BJ (cell line): Measurements from ENCODE around the gene BMP8B. TPM values are rescaled to one million over a fixed set of nuclear protein-coding genes. Genes with fewer than 3 reads are reported as not detected.

Source experiments
- CTCF ChIA-PET: fragments of 350-600 bp; formaldehyde crosslinking; extraction: SDS; loops from one replicate; lab custom pipeline; 2021; ENCODE audit warnings: antibody characterized with exemption, inconsistent platforms; lab: Yijun Ruan, JAX
- POLR2A ChIA-PET: fragments of 300-600 bp; sonication (Branson Sonifier 250); formaldehyde crosslinking; extraction: SDS; loops from one replicate; lab custom pipeline; 2021; ENCODE audit warnings: antibody characterized with exemption; lab: Charles Lee
- DNase-seq: peaks from one replicate; pipeline ENCODE4 v3.0.0-alpha.2; 2011; ENCODE audit warnings: low read depth
- H3K27me3 ChIP-seq: 2 replicates; pipeline ENCODE4 v1.6.0; 2011; ENCODE audit warnings: low read length; ENCODE audit not compliant: control insufficient read depth, insufficient read depth
- H3K36me3 ChIP-seq: 2 replicates; pipeline ENCODE4 v1.5.1; 2011; ENCODE audit warnings: low read length; ENCODE audit not compliant: control insufficient read depth, insufficient read depth
- H3K4me3 ChIP-seq: 2 replicates; pipeline ENCODE4 v1.5.1; 2011; ENCODE audit warnings: low read depth, mild to moderate bottlenecking, control low read depth, low read length
- CTCF ChIP-seq: IDR thresholded peaks from 2 replicates; pipeline ENCODE4 v1.5.1; 2011; ENCODE audit warnings: low read depth, mild to moderate bottlenecking, control low read depth, inconsistent platforms, low read length, moderate library complexity; ENCODE audit not compliant: insufficient read depth
- polyA plus RNA-seq: library from polyadenylated mRNA; depleted of rRNA; stranded (reverse); fragments of >200 nt; gene quantifications from 2 replicates; pipeline ENCODE4 v1.2.3, GENCODE V29; 2011

BMP8B gene
- polyA plus RNA-seq, 1 experiment, result 0.01 TPM

DNA sequence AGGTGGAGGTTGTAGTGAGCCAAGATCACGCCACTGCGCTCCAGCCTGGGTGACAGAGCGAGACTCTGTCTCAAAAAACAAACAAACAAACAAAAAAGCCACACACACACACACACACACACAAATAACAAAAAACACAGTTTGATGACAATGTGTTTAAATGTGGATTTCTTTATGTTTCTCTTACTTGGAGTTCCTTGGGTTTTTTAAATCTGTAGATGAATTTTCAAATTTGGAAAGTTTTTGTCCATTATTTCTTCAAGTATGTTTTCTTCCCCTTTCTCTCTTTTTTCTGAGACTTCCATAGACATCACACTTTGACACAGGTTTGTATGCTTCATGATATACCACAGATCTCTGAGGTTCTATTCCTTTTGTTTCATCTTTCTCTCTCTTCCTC, 62.1 kb downstream of the BMP8B start:
- peaks cover 25% of the 10 kb centered on the region for H3K27me3 ChIP-seq
- TF ChIP-seq CTCF, result no peak
- CTCF ChIA-PET, result interaction anchor here (0.7 to 1.3 kb wide), 3 partner anchors 10 to 893 kb away, joined by 3 read pairs; no protein-coding TSS in a partner anchor
- no peak overlapping the region for H3K4me3 ChIP-seq
- POLR2A ChIA-PET, result no interaction called here
- DNase-seq, result no peak
- no peaks in the 10 kb centered on the region for H3K36me3 ChIP-seq

- CTCF ChIA-PET, result interaction anchor here (1.6 kb wide), 1 partner anchor 116 kb away, joined by 8 read pairs; no protein-coding TSS in a partner anchor
- TF ChIP-seq CTCF, result no peak
- DNase-seq, result no peak
- Histone ChIP-seq H3K36me3 (no peaks in the 10 kb centered on the region), H3K4me3 (no peak overlapping the region), H3K27me3 (peaks cover 21% of the 10 kb centered on the region)
- POLR2A ChIA-PET, result no interaction called here
These were observed 66.2 kb downstream of the BMP8B start for GRCh38 chr1:39722495-39722894.

DNA sequence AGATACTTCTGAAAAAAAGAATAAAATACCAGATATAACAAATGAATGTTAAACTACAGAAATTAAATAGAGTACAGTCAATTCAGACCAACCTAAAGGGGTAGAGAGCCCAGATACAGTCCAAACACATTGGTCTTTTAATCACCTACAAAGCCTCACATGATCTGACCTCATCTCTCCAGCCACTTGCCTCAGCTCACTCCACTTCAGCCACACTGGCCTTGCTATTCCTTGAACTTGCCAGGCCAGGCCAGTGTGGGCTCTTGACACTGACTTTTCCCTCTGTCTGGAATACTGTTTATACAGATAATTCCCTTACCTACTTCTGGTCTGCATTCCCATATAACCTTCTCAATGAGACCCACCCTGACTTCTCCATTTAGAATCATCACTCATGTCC, 67.0 kb downstream of the BMP8B start:
- no peak for DNase-seq
- CTCF ChIA-PET, result interaction anchor here (1.4 to 1.6 kb wide), 2 partner anchors 61 to 116 kb away, joined by 3 to 8 read pairs; no protein-coding TSS in a partner anchor
- no peak for TF ChIP-seq CTCF
- no peak overlapping the region for H3K4me3 ChIP-seq
- peaks cover 25% of the 10 kb centered on the region for H3K27me3 ChIP-seq
- POLR2A ChIA-PET, result no interaction called here
- no peaks in the 10 kb centered on the region for H3K36me3 ChIP-seq

- peak; percentile 49 for TF ChIP-seq CTCF
- CTCF ChIA-PET, result interaction anchor here (0.6 to 2.1 kb wide), 20 partner anchors 10 to 250 kb away, joined by 3 to 13 read pairs (median 4); partner anchors contain the start of gene NT5C1A
- POLR2A ChIA-PET, result interaction anchor here (0.6 kb wide), 1 partner anchor 123 kb away, joined by 3 read pairs; no protein-coding TSS in a partner anchor
- Histone ChIP-seq H3K4me3 (no peak overlapping the region), H3K36me3 (no peaks in the 10 kb centered on the region), H3K27me3 (peaks cover 23% of the 10 kb centered on the region)
- DNase-seq, result peak; percentile 14
These were observed 68.3 kb downstream of the BMP8B start for GRCh38 chr1:39720094-39720999.

DNA sequence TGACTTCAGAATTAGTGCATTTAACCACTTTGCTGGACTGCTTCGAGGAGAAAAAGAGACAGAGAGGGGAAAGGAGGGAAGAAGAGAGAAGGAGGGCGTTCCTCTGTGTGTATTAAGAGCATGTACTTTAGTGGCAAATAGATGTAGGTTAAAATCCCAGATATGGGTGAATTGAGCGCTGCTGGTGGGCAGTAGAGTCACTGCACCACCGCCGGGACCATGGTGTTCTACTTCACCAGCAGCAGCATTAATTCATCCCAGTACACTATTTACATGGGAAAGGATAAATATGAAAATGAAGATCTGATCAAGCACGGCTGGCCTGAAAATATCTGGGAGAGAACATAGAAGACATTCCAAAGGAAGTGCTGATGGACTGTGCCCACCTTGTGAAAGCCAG, 70.9 kb downstream of the BMP8B start:
- no peak for DNase-seq
- no peak overlapping the region for H3K4me3 ChIP-seq
- ChIA-PET CTCF (interaction anchor here (0.9 to 2.0 kb wide), 3 partner anchors 46 to 114 kb away, joined by 4 to 7 read pairs (median 4); partner anchors contain the start of gene NT5C1A), POLR2A (no interaction called here)
- peaks cover 28% of the 10 kb centered on the region for H3K27me3 ChIP-seq
- no peak for TF ChIP-seq CTCF
- no peaks in the 10 kb centered on the region for H3K36me3 ChIP-seq
